SK-N-MC (cell line): ENCODE data around the gene OCLN.
"Not testable (repeated sequence)": the region's sequence is repeated elsewhere in the genome, so short reads cannot be mapped to it uniquely, and the experiment has no call there.

ENCODE experiments used
- EZH2 ChIP-seq: fragments of 200-600 bp; sonication (generic); IDR thresholded peaks from one replicate; pipeline ENCODE4 v1.6.1; 2017; ENCODE audit warnings: antibody characterized with exemption
- FOXP2 ChIP-seq: optimal IDR thresholded peaks from 2 replicates; pipeline ENCODE3; 2011; ENCODE audit warnings: mild to moderate bottlenecking, moderate library complexity; ENCODE audit not compliant: insufficient read depth; ENCODE audit errors: extremely low read length, control extremely low read depth
- POLR2AphosphoS5 ChIP-seq: IDR thresholded peaks from 2 replicates; pipeline ENCODE4 v1.6.1; 2012; ENCODE audit warnings: mild to moderate bottlenecking, low read depth, low read length, borderline replicate concordance

DNA sequence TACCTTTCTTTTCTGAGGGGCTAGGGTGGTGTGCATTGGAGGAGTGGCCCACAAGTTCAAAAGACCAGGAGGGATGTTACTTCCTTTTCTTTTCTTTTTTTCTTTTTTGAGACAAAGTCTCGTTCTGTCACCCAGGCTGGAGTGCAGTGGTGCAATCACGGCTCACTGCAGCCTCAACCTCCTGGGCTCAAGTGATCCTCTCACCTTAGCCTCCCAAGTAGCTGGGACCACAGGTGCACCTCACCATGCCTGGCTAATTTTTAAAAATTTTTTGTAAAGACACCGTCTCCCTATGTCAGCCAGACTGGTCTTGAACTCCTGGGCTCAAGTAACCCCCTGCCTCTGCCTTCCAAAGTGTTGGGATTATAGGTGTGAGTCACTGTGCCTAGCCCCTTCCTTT, 39.1 kb upstream of the OCLN start:
- not testable (repeated sequence) for TF ChIP-seq FOXP2, POLR2AphosphoS5, EZH2
